A673 (cell line): ENCODE measurements around the gene PALB2. TPM values are rescaled to one million over a fixed set of nuclear protein-coding genes. Genes with fewer than 3 reads are reported as not detected.
"Not testable (repeated sequence)": the region's sequence is repeated elsewhere in the genome, so short reads cannot be mapped to it uniquely, and the experiment has no call there.

Experiments used
- BruUV-seq: library from RNA; stranded (reverse); fragments of 400-500 nt; replicated peaks from 2 replicates; lab custom pipeline; 2021; lab: Mats Ljungman, UMichigan
- CTCF ChIA-PET: fragments of 300-600 bp; sonication (Branson Sonifier 250); formaldehyde crosslinking; loops from one replicate; lab custom pipeline; 2022; ENCODE audit warnings: antibody characterized with exemption; lab: Charles Lee
- POLR2A ChIA-PET: fragments of 300-600 bp; sonication (Branson Sonifier 250); formaldehyde crosslinking; loops from one replicate; lab custom pipeline; 2022; ENCODE audit warnings: antibody characterized with exemption; ENCODE audit not compliant: low non-redundant PET; lab: Charles Lee
- DNase-seq: peaks from one replicate; pipeline ENCODE4 v3.0.0-alpha.2; 2015; ENCODE audit warnings: low spot score
- H3K27ac ChIP-seq: fragments of 200-600 bp; sonication (generic); 2 replicates; pipeline ENCODE4 v1.5.1; 2016; ENCODE audit warnings: mixed run types, low read depth, mild to moderate bottlenecking, mixed read lengths, antibody characterized with exemption, low read length; ENCODE audit not compliant: poor library complexity, severe bottlenecking
- H3K27me3 ChIP-seq: fragments of 200-600 bp; sonication (generic); replicated peaks from 2 replicates; pipeline ENCODE4 v1.6.1; 2017; ENCODE audit warnings: mixed run types, low read depth, mild to moderate bottlenecking, mixed read lengths, antibody characterized with exemption, low read length; ENCODE audit not compliant: insufficient read depth, poor library complexity
- H3K36me3 ChIP-seq: fragments of 200-600 bp; sonication (generic); 2 replicates; pipeline ENCODE4 v1.6.1; 2016; ENCODE audit warnings: mixed run types, mild to moderate bottlenecking, mixed read lengths, antibody characterized with exemption, low read length; ENCODE audit not compliant: insufficient read depth, poor library complexity, severe bottlenecking
- H3K4me1 ChIP-seq: fragments of 200-600 bp; sonication (generic); 2 replicates; pipeline ENCODE4 v1.6.1; 2017; ENCODE audit warnings: mixed run types, mild to moderate bottlenecking, mixed read lengths, antibody characterized with exemption, low read length; ENCODE audit not compliant: insufficient read depth, poor library complexity, severe bottlenecking
- H3K4me3 ChIP-seq: fragments of 200-600 bp; sonication (generic); 2 replicates; pipeline ENCODE4 v1.5.1; 2016; ENCODE audit warnings: low read depth, mixed run types, mild to moderate bottlenecking, mixed read lengths, low read length; ENCODE audit not compliant: poor library complexity, severe bottlenecking
- H3K9me3 ChIP-seq: fragments of 200-600 bp; sonication (generic); 2 replicates; pipeline ENCODE4 v1.6.1; 2016; ENCODE audit warnings: mixed run types, low read depth, mild to moderate bottlenecking, mixed read lengths, antibody characterized with exemption, low read length; ENCODE audit not compliant: poor library complexity, severe bottlenecking
- CTCF ChIP-seq: fragments of 300-800, 200-600 bp; sonication (generic); conservative IDR thresholded peaks from 2 replicates; pipeline ENCODE4 v1.5.1; 2017; ENCODE audit warnings: low read depth, mild to moderate bottlenecking, antibody characterized with exemption, low read length, moderate library complexity, mixed read lengths
- EZH2 ChIP-seq: fragments of 200-600 bp; sonication (generic); IDR thresholded peaks from 2 replicates; pipeline ENCODE4 v1.6.1; 2017; ENCODE audit warnings: borderline replicate concordance, low read depth, mild to moderate bottlenecking, mixed read lengths, antibody characterized with exemption, low read length; ENCODE audit not compliant: poor library complexity, severe bottlenecking
- intact Hi-C: fragments of 100-400 bp; cut with micrococcal nuclease; formaldehyde crosslinking; loops from one replicate; pipeline ENCODE4 v1.10.0; 2022; ENCODE audit not compliant: unreplicated experiment
- total RNA-seq: library from RNA; stranded (reverse); gene quantifications from 2 replicates; pipeline ENCODE4 v1.2.3, GENCODE V29; 2021

The PALB2 gene
- total RNA-seq, 1 experiment from 2014 or later = 27.2 TPM

GRCh38 chr16:23635958-23636357 is 5.2 kb downstream of the PALB2 start:
- H3K4me1 ChIP-seq = peaks cover 5% of the 10 kb centered on the region
- H3K27me3 ChIP-seq = no peaks in the 10 kb centered on the region
- peaks cover 28% of the 10 kb centered on the region for H3K36me3 ChIP-seq
- no peak for TF ChIP-seq CTCF
- TF ChIP-seq EZH2 = no peak
- BruUV-seq = no TSS peak
- POLR2A ChIA-PET = no interaction called here
- H3K27ac ChIP-seq = no peak overlapping the region
- no peak overlapping the region for H3K4me3 ChIP-seq
- CTCF ChIA-PET = no interaction called here
- no peak for DNase-seq
- intact Hi-C loops = no loop called here
- no peaks in the 10 kb centered on the region for H3K9me3 ChIP-seq

- POLR2A ChIA-PET = no interaction called here
- no peak for TF ChIP-seq CTCF
- TF ChIP-seq EZH2 = no peak
- intact Hi-C loops = no loop called here
- peaks cover 33% of the 10 kb centered on the region for H3K36me3 ChIP-seq
- CTCF ChIA-PET = no interaction called here
- peaks cover under 1% of the 10 kb centered on the region for H3K4me1 ChIP-seq
- no peak overlapping the region for H3K27ac ChIP-seq
- H3K4me3 ChIP-seq = no peak overlapping the region
- no peaks in the 10 kb centered on the region for H3K9me3 ChIP-seq
- no TSS peak for BruUV-seq
- no peaks in the 10 kb centered on the region for H3K27me3 ChIP-seq
- no peak for DNase-seq
Measured at GRCh38 chr16:23634461-23635036, 6.6 kb downstream of the PALB2 start.

GRCh38 chr16:23631874-23632273 is 9.2 kb downstream of the PALB2 start:
- CTCF ChIA-PET, H3K4me1 ChIP-seq, H3K9me3 ChIP-seq, BruUV-seq, DNase-seq, intact Hi-C loops, H3K4me3 ChIP-seq, POLR2A ChIA-PET, H3K27me3 ChIP-seq, H3K27ac ChIP-seq: not testable (repeated sequence)
- H3K36me3 ChIP-seq = peaks cover 43% of the 10 kb centered on the region

GRCh38 chr16:23629516-23629915 is 11.6 kb downstream of the PALB2 start:
- Histone ChIP-seq H3K27me3 (no peaks in the 10 kb centered on the region), H3K36me3 (peaks cover 35% of the 10 kb centered on the region), H3K9me3 (no peaks in the 10 kb centered on the region), H3K4me1 (no peaks in the 10 kb centered on the region), H3K27ac (no peak overlapping the region), H3K4me3 (no peak overlapping the region)
- no peak for TF ChIP-seq CTCF
- TF ChIP-seq EZH2 = no peak
- intact Hi-C loops = no loop called here
- no peak for DNase-seq
- POLR2A ChIA-PET = no interaction called here
- CTCF ChIA-PET = no interaction called here
- BruUV-seq = no TSS peak
